ENCODE measurements around the gene DDAH1.

- TF ChIP-seq POLR2A (IDR thresholded peaks at IDR 0.05): no peak
- TF ChIP-seq CTCF (IDR thresholded peaks at IDR 0.05): no peak
These were observed 43.8 kb downstream of the DDAH1 start for GRCh38 chr1:85421179-85421578.

All from ovary (tissue), 3 donors.